Heart left ventricle (tissue), 16 donors: ENCODE data around the gene NELFCD. TPM values are rescaled to one million over a fixed set of nuclear protein-coding genes. Genes with fewer than 3 reads are reported as not detected.

Source experiments
- ATAC-seq, 4 donors: fragments of 200-7000 bp; cut with Tn5 transposase; one replicate each; pipeline ENCODE4 v1.9.1; 2020 to 2022; ENCODE audit warnings: moderate library complexity in 4 of 4, mild to moderate bottlenecking in 3 of 4, moderate number of reproducible peaks in 1 of 4
- DNase-seq, 5 donors: peaks; one replicate each; pipeline ENCODE4 v3.0.0-alpha.2; 2020
- H3K27ac ChIP-seq, 12 donors: fragments of 200-600 bp; sonication (generic) in 4 of 12; one replicate each; pipeline versions ENCODE4 v1.5.0 to v1.8.0; 2016 to 2022; ENCODE audit warnings: mild to moderate bottlenecking in 2 of 12
- H3K27me3 ChIP-seq, 9 donors: fragments of 200-600 bp; sonication (generic) in 2 of 9; one replicate each; pipeline versions ENCODE4 v1.5.1 to v1.8.0; 2016 to 2022; ENCODE audit warnings: mild to moderate bottlenecking in 3 of 9
- H3K36me3 ChIP-seq, 9 donors: fragments of 200-600 bp; sonication (generic) in 2 of 9; one replicate each; pipeline versions ENCODE4 v1.5.0 to v1.8.0; 2018 to 2022; ENCODE audit warnings: mild to moderate bottlenecking in 2 of 9
- H3K4me1 ChIP-seq, 12 donors: fragments of 200-600 bp; sonication (generic) in 4 of 12; one replicate each; pipeline versions ENCODE4 v1.5.0 to v1.8.0; 2016 to 2022; ENCODE audit warnings: mild to moderate bottlenecking in 3 of 12
- H3K4me3 ChIP-seq, 12 donors: fragments of 200-600 bp; sonication (generic) in 4 of 12; one replicate each; pipeline versions ENCODE4 v1.5.0 to v1.8.0; 2017 to 2022; ENCODE audit warnings: mild to moderate bottlenecking in 9 of 12, moderate library complexity in 4 of 12
- H3K9me3 ChIP-seq, 12 donors: fragments of 200-600 bp; sonication (generic) in 4 of 12; one replicate each; pipeline versions ENCODE4 v1.5.0 to v1.8.0; 2016 to 2022; ENCODE audit warnings: mild to moderate bottlenecking in 1 of 12
- CTCF ChIP-seq, 12 donors: fragments of 200-600 bp; sonication (generic) in 4 of 12; IDR thresholded peaks; one replicate each; pipeline versions ENCODE4 v1.5.0 to v1.8.0; 2018 to 2022; ENCODE audit warnings: antibody characterized with exemption in 12 of 12, mild to moderate bottlenecking in 5 of 12
- POLR2A ChIP-seq, 2 donors: fragments of 450-650 bp; IDR thresholded peaks; one replicate each; pipeline ENCODE4 v1.6.1; 2017; ENCODE audit warnings: antibody characterized with exemption in 2 of 2, mild to moderate bottlenecking in 2 of 2, moderate library complexity in 2 of 2
- WGBS, 4 donors: extraction: QIAGEN DNeasy Blood & Tissue Kit in 2 of 4; methylation state at CpG; one replicate each; pipeline versions ENCODE4 v1.1.5 to v1.1.7; 2013 to 2018; 5-methylcytosine and 5-hydroxymethylcytosine counted together
- intact Hi-C, 10 donors: fragments of 100-400 bp; cut with DNase I; formaldehyde crosslinking; loops; one replicate each; pipeline versions ENCODE4 v1.11.1 to v1.14.2; 2022
- polyA plus RNA-seq, 2 donors: library from polyadenylated mRNA; stranded (reverse); fragments of 200-250 nt; gene quantifications; one replicate each; pipeline ENCODE4 v1.2.3, GENCODE V29; 2013
- total RNA-seq, 9 donors: library from RNA; depleted of rRNA in 2 of 9; stranded (reverse); fragments of >200 nt in 2 of 9; fragmentation: NEBNext Ultra II Directional in 3 of 9; extraction: Animal tissue kit (Norgen Biotek cat#: 25700) in 3 of 9; gene quantifications; one replicate each; pipeline versions ENCODE4 v1.1.0 to v1.2.4, GENCODE V29; 2016 to 2023
- donor health status: ischemic (EF 13 %, LVEDD 7.1; RV severe dilation, severe dysfunction).
- donor health status: healthy with polysubstance abuse.
- donor health status: DM: no; HTN: yes; CAD: no.
- donor health status: DM: no; HTN: no; CAD: no.
- donor health status: ischemic (EF 25% LVEDD 6.9; RV normal size, moderate dysfunction).
- donor health status: ischemic (EF 25% LVEDD 5.7; RV mildly dilated, moderate dysfunction).
- donor health status: healthy.
- donor health status: DM: yes; HTN: yes; CAD: no.
- donor health status: ischemic (EF 35%, LVEDD 5.7; RV mildly dilated, moderate dysfunction).
- donor health status: nonischemic (EF 11% LVEDD 7.7; RV severe dilation, severe dysfunction).
- donor health status: DM: yes; HTN: yes; CAD: no.
- donor health status: PGD.
- donor health status: ischemic (EF 29% LVEDD 5.4; RV normal size, mild dysfunction).
- donor health status: nonischemic (EF 23%, LVEDD 6.1; RV moderate dilation, normal function).

Gene NELFCD
- total and polyA plus RNA-seq, 11 donors = 21.7 to 43.8 (median 26.5) TPM

- Histone ChIP-seq H3K4me1 (peaks cover 11 to 76% (median 49%) of the 10 kb centered on the region in 12 donors), H3K9me3 (no peaks in the 10 kb centered on the region), H3K36me3 (peaks cover 0 to 33% (median 13%) of the 10 kb centered on the region in 9 donors), H3K27me3 (no peaks in the 10 kb centered on the region), H3K27ac (peak overlapping the region; percentile 82 to 96 (median 86)), H3K4me3 (peak overlapping the region; percentile 72 to 97 (median 89))
- no peak for TF ChIP-seq CTCF (IDR thresholded peaks at IDR 0.05)
- TF ChIP-seq POLR2A (IDR thresholded peaks at IDR 0.05) = no peak
- intact Hi-C loops = no loop called here
- 26 to 40% (median 35%) methylated on average over 2 to 29 of the region's 29 CpGs for WGBS, 4 donors
- DNase-seq = peak in 2 of 5 donors; percentile 36 to 40
- peak in 2 of 4 donors; percentile 16 to 21 for ATAC-seq
These were observed 25.3 kb downstream of the NELFCD start for GRCh38 chr20:59006167-59006863.

- TF ChIP-seq CTCF (IDR thresholded peaks at IDR 0.05) (no peak), POLR2A (IDR thresholded peaks at IDR 0.05) (peak in 1 of 2 donors; percentile 82)
- Histone ChIP-seq H3K4me3 (peak within 1 kb of the TSS; percentile 72 to 97 (median 89)), H3K36me3 (peaks cover 0 to 25% (median 6%) of the 10 kb centered on the region in 9 donors), H3K9me3 (no peaks in the 10 kb centered on the region), H3K27ac (peak within 1 kb of the TSS; percentile 82 to 96 (median 86)), H3K4me1 (peaks cover 11 to 83% (median 53%) of the 10 kb centered on the region in 12 donors), H3K27me3 (no peaks in the 10 kb centered on the region)
- DNase-seq (peak; percentile 73 to 89 (median 79)), ATAC-seq (peak in 3 of 4 donors; percentile 65 to 89 (median 85))
- intact Hi-C loops = no loop called here
- 6 to 50% (median 15%) methylated on average over 4 to 82 of the region's 82 CpGs for WGBS, 4 donors
These were observed 26.0 kb downstream of the NELFCD start, which contains the start of gene CTSZ for GRCh38 chr20:59006864-59007664. CTSZ (minus strand) TSS chr20:59007254; CDS start chr20:59007128, 126 bp downstream.

- Histone ChIP-seq H3K27me3 (no peaks in the 10 kb centered on the region), H3K27ac (peak overlapping the region in 11 of 12 donors; percentile 82 to 96 (median 87)), H3K4me1 (peaks cover 11 to 81% (median 53%) of the 10 kb centered on the region in 12 donors), H3K9me3 (no peaks in the 10 kb centered on the region), H3K4me3 (peak overlapping the region; percentile 72 to 97 (median 89)), H3K36me3 (peaks cover 0 to 17% (median 6%) of the 10 kb centered on the region in 9 donors)
- intact Hi-C loops = no loop called here
- TF ChIP-seq CTCF (IDR thresholded peaks at IDR 0.05) (no peak), POLR2A (IDR thresholded peaks at IDR 0.05) (no peak)
- peak; percentile 51 to 79 (median 53) for DNase-seq
- 83 to 89% (median 87%) methylated on average over 19 to 24 of the region's 24 CpGs for WGBS, 4 donors
- peak in 2 of 4 donors; percentile 1 to 4 for ATAC-seq
These were observed 26.8 kb downstream of the NELFCD start for GRCh38 chr20:59007665-59008511.
